HepG2 (cell line): ENCODE measurements around the gene PLCB2. TPM values are rescaled to one million over a fixed set of nuclear protein-coding genes. Genes with fewer than 3 reads are reported as not detected.

Source experiments
- ATAC-seq: fragments of 200-7000 bp; cut with Tn5 transposase; 3 replicates; pipeline ENCODE4 v1.9.1; 2020; ENCODE audit warnings: mild to moderate bottlenecking, moderate library complexity
- BruUV-seq: library from RNA; stranded (reverse); fragments of 400-500 nt; replicated peaks from 2 replicates; lab custom pipeline; 2021; lab: Mats Ljungman, UMichigan
- CTCF ChIA-PET: fragments of 300-600 bp; formaldehyde crosslinking; extraction: SDS; loops from one replicate; lab custom pipeline; 2021; ENCODE audit warnings: low total read pairs, inconsistent platforms, low intra/inter-chr PET ratio; lab: Yijun Ruan, JAX
- POLR2A ChIA-PET: fragments of 350-600 bp; sonication (Branson Sonifier 250); formaldehyde crosslinking; loops from one replicate; lab custom pipeline; 2020; ENCODE audit warnings: antibody characterized with exemption, inconsistent platforms; lab: Yijun Ruan, JAX
- DNase-seq: peaks from one replicate; pipeline ENCODE4 v3.0.0-alpha.2; 2015; ENCODE audit warnings: low spot score
- FAIRE-seq: peaks from 3 replicates; lab custom pipeline; 2011; peaks lifted over from hg19 to GRCh38; lab: Jason Lieb, UNC
- H2AFZ ChIP-seq: one replicate; pipeline ENCODE4 v1.6.1; 2011; ENCODE audit warnings: low read length, inconsistent platforms
- H3K27ac ChIP-seq: fragments of 300-600 bp; 3 replicates; pipeline ENCODE4 v1.8.0; 2011; ENCODE audit warnings: mixed run types, mild to moderate bottlenecking, mixed read lengths, low read length, inconsistent platforms; ENCODE audit not compliant: insufficient read depth; ENCODE audit errors: extremely low read length
- H3K27me3 ChIP-seq, 2 experiments: fragments of 200-600 bp in 1 of 2; 2 replicates in 1 of 2; 3 replicates in 1 of 2; pipeline versions ENCODE4 v1.6.0 to v1.8.0; 2011; ENCODE audit warnings: low read length in 2 of 2, mild to moderate bottlenecking in 2 of 2, moderate library complexity in 2 of 2, inconsistent platforms in 1 of 2; ENCODE audit not compliant: insufficient read depth in 2 of 2, control insufficient read depth in 1 of 2
- H3K36me3 ChIP-seq, 2 experiments: fragments of 200-600 bp in 1 of 2; replicated peaks in 1 of 2; 2 replicates in 1 of 2; 3 replicates in 1 of 2; pipeline versions ENCODE4 v1.5.1 to v1.8.0; 2011; ENCODE audit warnings: low read length in 2 of 2, inconsistent platforms in 1 of 2; ENCODE audit not compliant: insufficient read depth in 2 of 2, control insufficient read depth in 1 of 2
- H3K4me1 ChIP-seq: 2 replicates; pipeline ENCODE4 v1.5.1; 2012; ENCODE audit warnings: low read length, inconsistent platforms; ENCODE audit not compliant: insufficient read depth
- H3K4me2 ChIP-seq: 2 replicates; pipeline ENCODE4 v1.6.0; 2011; ENCODE audit warnings: low read depth, low read length, inconsistent platforms
- H3K4me3 ChIP-seq, 3 experiments: fragments of 200-600 bp in 1 of 3; sonication (generic), shearing (Covaris generic) in 1 of 3; replicated peaks in 1 of 3; 2 replicates each; pipeline ENCODE4 v1.5.1; 2011 to 2016; ENCODE audit warnings: low read length in 3 of 3, inconsistent platforms in 2 of 3, low read depth in 2 of 3, mild to moderate bottlenecking in 2 of 3, control low read depth in 1 of 3, mixed read lengths in 1 of 3; ENCODE audit not compliant: insufficient read depth in 1 of 3
- H3K79me2 ChIP-seq: one replicate; pipeline ENCODE4 v1.6.1; 2011; ENCODE audit warnings: low read length, inconsistent platforms; ENCODE audit not compliant: insufficient read depth
- H3K9ac ChIP-seq: 2 replicates; pipeline ENCODE4 v1.6.0; 2011; ENCODE audit warnings: mild to moderate bottlenecking, low read depth, low read length, inconsistent platforms; ENCODE audit not compliant: insufficient read depth
- H3K9me3 ChIP-seq: 2 replicates; pipeline ENCODE4 v1.5.1; 2012; ENCODE audit warnings: mild to moderate bottlenecking, low read length
- H4K20me1 ChIP-seq: 2 replicates; pipeline ENCODE4 v1.6.0; 2011; ENCODE audit warnings: inconsistent platforms, mild to moderate bottlenecking, low read length, moderate library complexity; ENCODE audit not compliant: insufficient read depth
- HOXA5 ChIP-seq: sonication (generic); formaldehyde crosslinking; IDR thresholded peaks from 2 replicates; pipeline ENCODE4 v1.4.0; 2020; ENCODE audit warnings: missing genetic modification reagents
- KAT8 ChIP-seq: IDR thresholded peaks from 2 replicates; pipeline ENCODE4 v1.6.1; 2016; ENCODE audit warnings: missing genetic modification reagents, missing compliant biosample characterization
- KDM4B ChIP-seq: sonication (generic); formaldehyde crosslinking; IDR thresholded peaks from 2 replicates; pipeline ENCODE4 v1.4.0; 2020; ENCODE audit warnings: missing genetic modification reagents
- NFIB ChIP-seq: sonication (generic); formaldehyde crosslinking; IDR thresholded peaks from 2 replicates; pipeline ENCODE4 v1.9.0; 2021; ENCODE audit warnings: missing genetic modification reagents, mild to moderate bottlenecking, borderline replicate concordance
- SALL2 ChIP-seq: sonication (generic); formaldehyde crosslinking; IDR thresholded peaks from 2 replicates; pipeline ENCODE4 v1.8.1; 2023; ENCODE audit warnings: mild to moderate bottlenecking, missing genetic modification reagents, inconsistent platforms
- SP140L ChIP-seq: sonication (generic); formaldehyde crosslinking; IDR thresholded peaks from 2 replicates; pipeline ENCODE4 v1.4.0; 2020; ENCODE audit warnings: missing genetic modification reagents, borderline replicate concordance
- ZNF367 ChIP-seq: sonication (generic); formaldehyde crosslinking; IDR thresholded peaks from 2 replicates; pipeline ENCODE4 v1.4.0; 2020; ENCODE audit warnings: missing genetic modification reagents, borderline replicate concordance
- ZNF577 ChIP-seq: sonication (generic); formaldehyde crosslinking; IDR thresholded peaks from 2 replicates; pipeline ENCODE4 v1.4.0; 2020; ENCODE audit warnings: mild to moderate bottlenecking, low read depth, missing genetic modification reagents, borderline replicate concordance
- ZNF75D ChIP-seq: sonication (generic); formaldehyde crosslinking; IDR thresholded peaks from 2 replicates; pipeline ENCODE4 v1.8.1; 2023; ENCODE audit warnings: missing genetic modification reagents, mild to moderate bottlenecking, borderline replicate concordance
- ZNF792 ChIP-seq: IDR thresholded peaks from 2 replicates; pipeline ENCODE4 v1.6.1; 2016
- WGBS: methylation state at CpG from one replicate; pipeline ENCODE4 v1.1.6; 2017; ENCODE audit warnings: low lambda C conversion rate; 5-methylcytosine and 5-hydroxymethylcytosine counted together
- in situ Hi-C: cut with HindIII; loops from 2 replicates; pipeline ENCODE4 v1.10.0; 2017; ENCODE audit warnings: low pct_unique_long_range_greater_than_20kb; ENCODE audit not compliant: extremely low pct_ligation_motif_present
- intact Hi-C: fragments of 100-400 bp; cut with micrococcal nuclease; formaldehyde crosslinking; loops from one replicate; pipeline ENCODE4 v1.10.0; 2022; ENCODE audit not compliant: unreplicated experiment
- polyA plus RNA-seq, 8 experiments: library from polyadenylated mRNA; depleted of rRNA in 3 of 8; stranded (reverse) in 7 of 8; unstranded in 1 of 8; fragments of >200 nt; fragmentation: Illumina TruSeq in 4 of 8; extraction: Trizol in 4 of 8; gene quantifications; 2 replicates each; pipeline versions ENCODE4 v1.2.1 to v1.2.3, GENCODE V29; 2011 to 2016; ENCODE audit warnings: low read depth in 4 of 8, missing spikeins in 1 of 8, mixed read lengths in 1 of 8; ENCODE audit not compliant: insufficient read depth in 1 of 8
- total RNA-seq, 5 experiments: library from RNA; depleted of rRNA; stranded (reverse); fragments of >200 nt; fragmentation: Illumina TruSeq; extraction: Trizol; gene quantifications; 2 replicates each; pipeline ENCODE4 v1.2.3, GENCODE V29; 2016; ENCODE audit warnings: low read depth in 1 of 5
- TF ChIP-seq, protein P1 (sequence below): sonication (generic); formaldehyde crosslinking; IDR thresholded peaks from 2 replicates; pipeline ENCODE4 v1.4.0; 2020; ENCODE audit warnings: mild to moderate bottlenecking, missing genetic modification reagents

The PLCB2 gene
- total and polyA plus RNA-seq, 2 of the 13 experiments (the other 11 are each of a cell fraction or from before 2014, with no cell fraction given): 0.11 TPM; not detected in 1

DNA sequence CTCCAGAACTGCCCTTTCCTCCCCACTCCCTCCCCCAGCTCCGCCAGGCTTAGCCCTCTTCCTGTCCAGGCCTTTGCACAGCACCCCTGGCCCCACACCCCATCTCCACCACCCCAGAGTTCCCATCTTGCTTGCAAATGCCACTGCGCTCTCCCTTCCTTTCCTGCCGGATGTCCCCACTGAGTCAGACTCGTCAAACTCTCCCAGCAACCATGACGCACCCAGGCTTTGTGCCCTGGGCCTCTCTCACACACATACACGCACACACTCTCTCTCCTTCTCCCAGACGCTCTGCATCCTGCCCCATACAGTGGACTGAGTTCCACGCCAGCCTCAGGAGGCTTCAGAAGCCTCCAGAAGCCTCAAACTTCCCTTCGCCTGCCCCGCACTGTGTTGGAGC, 35.8 kb upstream of the PLCB2 start (continued):
- no peak for TF ChIP-seq ZNF577 (CRISPR knock-in tag)
- no peak for TF ChIP-seq SP140L

DNA sequence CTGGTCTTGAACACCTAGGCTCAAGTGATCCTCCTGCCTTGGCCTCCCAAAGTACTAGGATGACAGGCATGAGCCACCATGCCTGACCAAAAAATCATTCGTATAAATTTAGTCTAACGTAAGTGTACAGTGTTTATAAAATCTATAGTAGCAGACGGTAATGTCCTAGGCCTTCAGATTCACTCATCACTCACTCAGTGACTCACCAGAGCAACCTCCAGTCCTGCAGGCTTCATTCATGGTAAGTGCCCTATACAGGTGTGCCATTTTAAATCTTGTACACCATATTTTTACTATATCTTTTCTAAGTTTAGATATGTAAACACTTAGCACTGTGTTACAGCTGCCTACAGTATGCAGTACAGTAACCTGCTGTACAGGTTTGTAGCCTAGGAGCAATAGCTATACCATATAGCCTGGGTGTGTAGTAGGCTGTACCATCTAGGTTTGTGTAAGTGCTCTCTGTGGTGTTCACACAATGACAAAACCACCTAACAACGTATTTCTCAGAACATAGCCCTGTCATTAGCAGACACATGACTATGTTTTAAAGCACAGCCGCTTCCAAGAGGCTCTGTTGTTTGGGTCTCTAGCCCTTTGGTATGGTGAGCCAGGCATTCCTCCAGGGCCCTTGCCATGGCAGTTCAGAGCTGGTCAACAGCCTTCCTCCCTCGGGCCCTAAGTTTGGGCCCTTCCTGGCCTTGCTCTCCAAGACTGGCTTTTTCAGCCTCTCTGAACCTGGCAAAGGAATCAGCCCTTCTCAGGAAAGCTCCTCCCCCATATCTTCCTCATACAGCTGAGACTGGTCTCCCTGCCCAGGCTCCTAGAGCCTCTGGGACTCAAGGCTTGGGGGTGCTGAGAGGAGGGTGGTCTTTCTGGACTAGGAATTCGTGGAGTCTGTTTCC, 34.9 kb upstream of the PLCB2 start:
- WGBS: 8% methylated on average over 5 of the region's 7 CpGs
- ChIA-PET POLR2A (interaction anchor here (2.1 kb wide), 1 partner anchor 20 kb away, joined by 5 read pairs; the partner anchor contains the start of gene INAFM2), CTCF (no interaction called here)
- FAIRE-seq (no peak), DNase-seq (no peak), ATAC-seq (no peak)
- no peaks in the 10 kb centered on the region for H3K79me2 ChIP-seq
- no peak for TF ChIP-seq ZNF367 (CRISPR knock-in tag)
- TF ChIP-seq, protein P1, sequence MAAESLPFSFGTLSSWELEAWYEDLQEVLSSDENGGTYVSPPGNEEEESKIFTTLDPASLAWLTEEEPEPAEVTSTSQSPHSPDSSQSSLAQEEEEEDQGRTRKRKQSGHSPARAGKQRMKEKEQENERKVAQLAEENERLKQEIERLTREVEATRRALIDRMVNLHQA (CRISPR knock-in tag): no peak
- TF ChIP-seq ZNF75D: no peak
- no peak for TF ChIP-seq KDM4B (CRISPR knock-in tag)
- no peak for TF ChIP-seq NFIB
- no peak for TF ChIP-seq ZNF792 (CRISPR knock-in tag)
- TF ChIP-seq KAT8 (CRISPR knock-in tag): no peak
- no peak for TF ChIP-seq HOXA5 (CRISPR knock-in tag)
- TF ChIP-seq SALL2 (CRISPR knock-in tag): no peak
- no peaks in the 10 kb centered on the region for H3K9me3 ChIP-seq
- intact Hi-C loops (no loop called here), in situ Hi-C loops (no loop called here)
- peaks cover 4% of the 10 kb centered on the region; the same call in 1 of the 2 replicates for H4K20me1 ChIP-seq
- H3K4me1 ChIP-seq: peaks cover 83% of the 10 kb centered on the region
- no peaks in the 10 kb centered on the region for H3K36me3 ChIP-seq
- no peaks in the 10 kb centered on the region; a peak in 1 of 5 replicates for H3K27me3 ChIP-seq
- H3K27ac ChIP-seq: no peak overlapping the region
- H2AFZ ChIP-seq: no peak overlapping the region
- BruUV-seq: no TSS peak
- no peak overlapping the region for H3K9ac ChIP-seq
- H3K4me2 ChIP-seq: peak overlapping the region; percentile 30; the same call in 1 of the 2 replicates
- H3K4me3 ChIP-seq: no peak overlapping the region
